Measurements from ENCODE around the gene CLDN12.
A peak's percentile ranks its signal among the peaks of the same experiment; 100 is the strongest.
"Not testable (repeated sequence)": the region's sequence is repeated elsewhere in the genome, so short reads cannot be mapped to it uniquely, and the experiment has no call there.

The CLDN12 gene

GRCh38 chr7:90453931-90454330 lies 50.7 kb downstream of the CLDN12 start:
- no peak overlapping the region for H3K27ac ChIP-seq

GRCh38 chr7:90455163-90456030 lies 52.1 kb downstream of the CLDN12 start:
- TF ChIP-seq CTCF (IDR thresholded peaks at IDR 0.05), result peak; percentile 93
- no peak for TF ChIP-seq ZFX (IDR thresholded peaks at IDR 0.05; ENCODE audit: borderline replicate concordance)
- no peak overlapping the region for H3K27ac ChIP-seq

More at GRCh38 chr7:90453931-90454330, 50.7 kb downstream of the CLDN12 start:
- TF ChIP-seq ZFX (IDR thresholded peaks at IDR 0.05; ENCODE audit: borderline replicate concordance), result no peak
- TF ChIP-seq CTCF (IDR thresholded peaks at IDR 0.05), result no peak

GRCh38 chr7:90458104-90458503 lies 54.8 kb downstream of the CLDN12 start:
- no peak overlapping the region for H3K27ac ChIP-seq
- TF ChIP-seq ZFX (IDR thresholded peaks at IDR 0.05; ENCODE audit: borderline replicate concordance) (no peak), CTCF (IDR thresholded peaks at IDR 0.05) (no peak)

GRCh38 chr7:90459888-90460287 lies 56.6 kb downstream of the CLDN12 start:
- H3K27ac ChIP-seq, result no peak overlapping the region
- no peak for TF ChIP-seq ZFX (IDR thresholded peaks at IDR 0.05; ENCODE audit: borderline replicate concordance)
- peak; percentile 43 for TF ChIP-seq CTCF (IDR thresholded peaks at IDR 0.05)

GRCh38 chr7:90461219-90461618 lies 58.0 kb downstream of the CLDN12 start:
- H3K27ac ChIP-seq, result no peak overlapping the region
- no peak for TF ChIP-seq ZFX (IDR thresholded peaks at IDR 0.05; ENCODE audit: borderline replicate concordance)
- no peak for TF ChIP-seq CTCF (IDR thresholded peaks at IDR 0.05)

GRCh38 chr7:90463151-90463628 lies 59.9 kb downstream of the CLDN12 start:
- H3K27ac ChIP-seq, result not testable (repeated sequence)
